HCT116 (cell line): Measurements from ENCODE around the gene NHSL1. TPM values are rescaled to one million over a fixed set of nuclear protein-coding genes. Genes with fewer than 3 reads are reported as not detected.

ENCODE experiments used
- ATAC-seq: fragments of 200-7000 bp; cut with Tn5 transposase; 2 replicates; pipeline ENCODE4 v1.9.1; 2020; ENCODE audit warnings: mild to moderate bottlenecking, moderate library complexity
- BruUV-seq: library from RNA; stranded (reverse); fragments of 400-500 nt; replicated peaks from 2 replicates; lab custom pipeline; 2021; lab: Mats Ljungman, UMichigan
- CTCF ChIA-PET: fragments of 300-600 bp; sonication (Branson Sonifier 250); formaldehyde crosslinking; loops from one replicate; lab custom pipeline; 2021; ENCODE audit warnings: antibody characterized with exemption; lab: Charles Lee
- POLR2A ChIA-PET: fragments of 300-600, 350-600 bp; sonication (Branson Sonifier 250); formaldehyde crosslinking; loops from one replicate; lab custom pipeline; 2021; ENCODE audit warnings: antibody characterized with exemption; lab: Charles Lee
- RAD21 ChIA-PET, 2 experiments: fragments of 300-600 bp; sonication (Branson Sonifier 250); formaldehyde crosslinking; loops; one replicate each; lab custom pipeline; 2023; ENCODE audit warnings: low total read pairs in 2 of 2; ENCODE audit not compliant: uncharacterized antibody in 2 of 2, unreplicated experiment in 2 of 2, low non-redundant PET in 1 of 2; lab: Charles Lee
- DNase-seq: peaks from one replicate; pipeline ENCODE4 v3.0.0-alpha.2; 2010; ENCODE audit warnings: low read depth, low spot score
- H2AFZ ChIP-seq: fragments of 200-600 bp; shearing (Covaris generic), sonication (generic); 2 replicates; pipeline ENCODE4 v1.6.1; 2017; ENCODE audit warnings: low read depth, mixed run types, mixed read lengths, antibody characterized with exemption, low read length; ENCODE audit not compliant: poor library complexity, severe bottlenecking
- H3K27ac ChIP-seq: 2 replicates; pipeline ENCODE4 v1.5.1; 2012; ENCODE audit warnings: low read depth, low read length
- H3K27me3 ChIP-seq: fragments of 200-600 bp; sonication (generic); 2 replicates; pipeline ENCODE4 v1.6.1; 2016; ENCODE audit warnings: mixed run types, low read length, mixed read lengths; ENCODE audit not compliant: insufficient read depth
- H3K36me3 ChIP-seq, 2 experiments: fragments of 200-500 bp in 1 of 2; fragments of 200-600 bp in 1 of 2; sonication (Bioruptor generic) in 1 of 2; sonication (generic) in 1 of 2; 2 replicates each; pipeline versions ENCODE4 v1.5.1 to v1.6.1; 2014 to 2016; ENCODE audit warnings: low read length in 2 of 2, inconsistent platforms in 1 of 2, mixed read lengths in 1 of 2, mixed run types in 1 of 2; ENCODE audit not compliant: insufficient read depth in 2 of 2, control insufficient read depth in 1 of 2
- H3K4me1 ChIP-seq, 2 experiments: fragments of 200-600 bp in 1 of 2; sonication (generic) in 1 of 2; 2 replicates each; pipeline versions ENCODE4 v1.5.1 to v1.6.1; 2012 to 2017; ENCODE audit warnings: low read length in 2 of 2, inconsistent platforms in 1 of 2, mild to moderate bottlenecking in 1 of 2, mixed read lengths in 1 of 2, mixed run types in 1 of 2, moderate library complexity in 1 of 2; ENCODE audit not compliant: insufficient read depth in 2 of 2, control insufficient read depth in 1 of 2
- H3K4me2 ChIP-seq: fragments of 200-600 bp; sonication (generic); 2 replicates; pipeline ENCODE4 v1.6.1; 2017; ENCODE audit warnings: mixed run types, low read length, mixed read lengths
- H3K4me3 ChIP-seq, 2 experiments: fragments of 200-600 bp in 1 of 2; sonication (generic) in 1 of 2; replicated peaks in 1 of 2; 2 replicates each; pipeline ENCODE4 v1.5.1; 2011 to 2016; ENCODE audit warnings: low read length in 2 of 2, control low read depth in 1 of 2, low read depth in 1 of 2, mild to moderate bottlenecking in 1 of 2, mixed read lengths in 1 of 2, mixed run types in 1 of 2
- H3K79me2 ChIP-seq: fragments of 200-600 bp; sonication (generic); 2 replicates; pipeline ENCODE4 v1.6.1; 2017; ENCODE audit warnings: mild to moderate bottlenecking, mixed run types, low read length, moderate library complexity, mixed read lengths; ENCODE audit not compliant: insufficient read depth
- H3K9ac ChIP-seq: fragments of 200-600 bp; sonication (generic); 2 replicates; pipeline ENCODE4 v1.6.1; 2016; ENCODE audit warnings: low read length, mixed read lengths
- H3K9me2 ChIP-seq: fragments of 200-600 bp; sonication (generic), shearing (Covaris generic); 2 replicates; pipeline ENCODE4 v1.6.1; 2017; ENCODE audit warnings: mixed run types, mild to moderate bottlenecking, moderate library complexity; ENCODE audit not compliant: insufficient read depth
- H3K9me3 ChIP-seq, 2 experiments: fragments of 200-500 bp in 1 of 2; fragments of 200-600 bp in 1 of 2; sonication (Bioruptor generic) in 1 of 2; sonication (generic) in 1 of 2; 2 replicates each; pipeline ENCODE4 v1.6.1; 2014 to 2017; ENCODE audit warnings: low read length in 2 of 2, mixed read lengths in 2 of 2, inconsistent platforms in 1 of 2, low read depth in 1 of 2, mild to moderate bottlenecking in 1 of 2, mixed run types in 1 of 2, moderate library complexity in 1 of 2; ENCODE audit not compliant: control insufficient read depth in 1 of 2, insufficient read depth in 1 of 2
- H4K20me1 ChIP-seq: fragments of 200-600 bp; sonication (generic), shearing (Covaris generic); 2 replicates; pipeline ENCODE4 v1.6.1; 2017; ENCODE audit warnings: mixed run types, mild to moderate bottlenecking, moderate library complexity; ENCODE audit not compliant: insufficient read depth
- EZH2phosphoT487 ChIP-seq: fragments of 200-600 bp; IDR thresholded peaks from 2 replicates; pipeline ENCODE4 v1.6.1; 2018; ENCODE audit warnings: antibody characterized with exemption, borderline replicate concordance
- MAX ChIP-seq: IDR thresholded peaks from 2 replicates; pipeline ENCODE4 v1.6.1; 2012
- RAD21 ChIP-seq: IDR thresholded peaks from 2 replicates; pipeline ENCODE4 v1.6.1; 2012; ENCODE audit warnings: low read depth, mild to moderate bottlenecking
- REST ChIP-seq: IDR thresholded peaks from 2 replicates; pipeline ENCODE4 v1.6.1; 2012; ENCODE audit warnings: low read depth
- intact Hi-C: fragments of 100-400 bp; cut with micrococcal nuclease; formaldehyde crosslinking; loops from 2 replicates; pipeline ENCODE4 v1.10.0; 2022
- total RNA-seq: library from RNA; stranded (reverse); gene quantifications from one replicate; pipeline ENCODE4 v1.2.1, GENCODE V29; 2021; ENCODE audit not compliant: unreplicated experiment
- TF ChIP-seq, protein P1 (sequence below): IDR thresholded peaks from 2 replicates; pipeline ENCODE4 v1.6.1; 2011; ENCODE audit warnings: mild to moderate bottlenecking, low read length, moderate library complexity; ENCODE audit not compliant: insufficient replicate concordance; ENCODE audit errors: extremely low read depth

Gene NHSL1
- total RNA-seq, 1 experiment from 2014 or later = 15.4 TPM

DNA sequence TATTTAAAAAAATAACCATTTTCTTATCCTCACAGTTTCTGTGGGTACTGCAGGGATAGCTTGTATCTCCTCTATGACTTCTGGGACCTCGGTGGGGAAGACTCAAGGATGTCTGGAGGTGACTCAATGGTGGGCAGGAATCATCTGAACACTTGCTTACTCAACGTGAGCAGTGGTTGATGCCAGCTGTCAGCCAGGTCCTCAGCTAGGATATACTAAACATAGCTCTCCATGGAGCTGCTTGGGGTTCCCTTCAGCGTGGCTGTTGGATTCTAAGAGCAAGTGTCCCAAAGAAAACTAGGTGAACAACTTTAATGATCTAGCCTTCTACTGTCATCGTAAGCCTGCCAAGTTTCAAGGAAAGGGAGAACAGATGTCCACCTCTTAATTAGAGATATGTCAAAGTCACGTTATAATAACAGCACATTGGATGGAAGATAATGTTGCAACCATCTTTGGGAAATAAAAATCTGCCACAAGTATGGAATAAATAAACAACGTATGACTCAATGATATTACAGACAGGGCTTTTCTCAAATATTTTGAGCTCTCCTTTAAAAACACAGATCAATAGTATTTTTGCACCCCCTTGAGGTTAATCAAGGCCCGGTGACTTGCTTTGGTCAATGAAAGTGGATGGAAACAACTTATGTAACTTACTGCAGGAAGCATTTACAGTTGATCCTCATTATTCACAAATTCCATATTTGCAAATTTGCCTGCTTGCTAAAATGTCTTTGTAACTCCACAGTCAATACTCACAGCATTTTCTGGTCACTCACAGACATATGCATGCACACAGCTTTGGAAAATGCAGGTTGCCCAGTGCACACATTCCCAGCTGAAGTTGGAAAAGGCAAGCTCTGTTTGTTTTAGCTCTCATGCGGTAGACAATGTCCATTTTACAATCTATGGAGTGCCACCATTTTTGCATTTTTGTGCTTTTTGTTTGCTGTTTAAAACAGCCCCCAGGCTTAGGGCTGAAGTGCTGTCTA, 101.9 kb downstream of the NHSL1 start:
- no peaks in the 10 kb centered on the region for H3K27me3 ChIP-seq
- H3K4me2 ChIP-seq = no peak overlapping the region
- CTCF ChIA-PET = no interaction called here
- H3K4me3 ChIP-seq = no peak overlapping the region
- H3K4me1 ChIP-seq = no peaks in the 10 kb centered on the region
- no peaks in the 10 kb centered on the region for H3K36me3 ChIP-seq
- TF ChIP-seq EZH2phosphoT487 = no peak
- peak; percentile 44 for TF ChIP-seq RAD21
- TF ChIP-seq, all 23 proteins: peak for 1
- no peak overlapping the region for H3K9ac ChIP-seq
- intact Hi-C loops = no loop called here
- ATAC-seq = no peak
- no peaks in the 10 kb centered on the region; the same call in 1 of the 2 replicates for H3K9me2 ChIP-seq
- no peaks in the 10 kb centered on the region for H4K20me1 ChIP-seq
- ChIA-PET RAD21 (no interaction called here), POLR2A (no interaction called here)
- H3K79me2 ChIP-seq = no peaks in the 10 kb centered on the region
- H2AFZ ChIP-seq = no peak overlapping the region
- no TSS peak for BruUV-seq
- DNase-seq = no peak
- no peak overlapping the region for H3K27ac ChIP-seq
- no peaks in the 10 kb centered on the region for H3K9me3 ChIP-seq

DNA sequence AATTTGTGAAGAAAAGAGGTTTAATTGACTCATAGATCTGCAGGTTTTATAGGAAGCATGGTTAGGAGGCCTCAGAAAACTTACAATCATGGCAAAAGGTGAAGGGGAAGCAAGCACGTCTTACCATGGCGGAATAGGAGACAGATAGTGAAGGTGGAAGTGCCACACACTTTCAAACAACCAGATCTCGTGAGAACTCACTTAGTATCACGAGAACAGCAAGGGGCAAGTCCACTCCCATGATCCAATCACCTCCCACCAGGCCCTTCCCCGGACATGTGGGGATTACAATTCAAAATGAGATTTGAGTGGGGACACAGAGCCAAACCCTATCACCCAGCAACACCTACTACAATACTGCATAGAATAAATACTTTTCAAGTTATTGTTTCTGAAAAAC, 102.6 kb downstream of the NHSL1 start:
- H3K4me2 ChIP-seq = no peak overlapping the region
- CTCF ChIA-PET = no interaction called here
- intact Hi-C loops = no loop called here

More for the DNA sequence above, 102.6 kb downstream of the NHSL1 start:
- H3K4me3 ChIP-seq = no peak overlapping the region
- H3K9ac ChIP-seq = no peak overlapping the region
- no TSS peak for BruUV-seq
- ChIA-PET POLR2A (no interaction called here), RAD21 (no interaction called here)
- no peaks in the 10 kb centered on the region for H4K20me1 ChIP-seq
- no peaks in the 10 kb centered on the region for H3K79me2 ChIP-seq
- no peaks in the 10 kb centered on the region for H3K9me3 ChIP-seq
- H3K4me1 ChIP-seq = no peaks in the 10 kb centered on the region
- no peak overlapping the region for H3K27ac ChIP-seq
- DNase-seq = no peak
- no peak overlapping the region for H2AFZ ChIP-seq
- TF ChIP-seq, protein P1, sequence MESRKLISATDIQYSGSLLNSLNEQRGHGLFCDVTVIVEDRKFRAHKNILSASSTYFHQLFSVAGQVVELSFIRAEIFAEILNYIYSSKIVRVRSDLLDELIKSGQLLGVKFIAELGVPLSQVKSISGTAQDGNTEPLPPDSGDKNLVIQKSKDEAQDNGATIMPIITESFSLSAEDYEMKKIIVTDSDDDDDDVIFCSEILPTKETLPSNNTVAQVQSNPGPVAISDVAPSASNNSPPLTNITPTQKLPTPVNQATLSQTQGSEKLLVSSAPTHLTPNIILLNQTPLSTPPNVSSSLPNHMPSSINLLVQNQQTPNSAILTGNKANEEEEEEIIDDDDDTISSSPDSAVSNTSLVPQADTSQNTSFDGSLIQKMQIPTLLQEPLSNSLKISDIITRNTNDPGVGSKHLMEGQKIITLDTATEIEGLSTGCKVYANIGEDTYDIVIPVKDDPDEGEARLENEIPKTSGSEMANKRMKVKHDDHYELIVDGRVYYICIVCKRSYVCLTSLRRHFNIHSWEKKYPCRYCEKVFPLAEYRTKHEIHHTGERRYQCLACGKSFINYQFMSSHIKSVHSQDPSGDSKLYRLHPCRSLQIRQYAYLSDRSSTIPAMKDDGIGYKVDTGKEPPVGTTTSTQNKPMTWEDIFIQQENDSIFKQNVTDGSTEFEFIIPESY = no peak
- TF ChIP-seq RAD21 = no peak
- no peak for TF ChIP-seq MAX
- TF ChIP-seq REST = no peak
- no peaks in the 10 kb centered on the region for H3K27me3 ChIP-seq
- ATAC-seq = no peak
- H3K9me2 ChIP-seq = no peaks in the 10 kb centered on the region; the same call in 1 of the 2 replicates
- H3K36me3 ChIP-seq = no peaks in the 10 kb centered on the region
